8988T (cell line): ENCODE data around the gene SRPRB.

Source experiments
- DNase-seq: peaks from one replicate; pipeline ENCODE4 v3.0.0; 2011

SRPRB gene

DNA sequence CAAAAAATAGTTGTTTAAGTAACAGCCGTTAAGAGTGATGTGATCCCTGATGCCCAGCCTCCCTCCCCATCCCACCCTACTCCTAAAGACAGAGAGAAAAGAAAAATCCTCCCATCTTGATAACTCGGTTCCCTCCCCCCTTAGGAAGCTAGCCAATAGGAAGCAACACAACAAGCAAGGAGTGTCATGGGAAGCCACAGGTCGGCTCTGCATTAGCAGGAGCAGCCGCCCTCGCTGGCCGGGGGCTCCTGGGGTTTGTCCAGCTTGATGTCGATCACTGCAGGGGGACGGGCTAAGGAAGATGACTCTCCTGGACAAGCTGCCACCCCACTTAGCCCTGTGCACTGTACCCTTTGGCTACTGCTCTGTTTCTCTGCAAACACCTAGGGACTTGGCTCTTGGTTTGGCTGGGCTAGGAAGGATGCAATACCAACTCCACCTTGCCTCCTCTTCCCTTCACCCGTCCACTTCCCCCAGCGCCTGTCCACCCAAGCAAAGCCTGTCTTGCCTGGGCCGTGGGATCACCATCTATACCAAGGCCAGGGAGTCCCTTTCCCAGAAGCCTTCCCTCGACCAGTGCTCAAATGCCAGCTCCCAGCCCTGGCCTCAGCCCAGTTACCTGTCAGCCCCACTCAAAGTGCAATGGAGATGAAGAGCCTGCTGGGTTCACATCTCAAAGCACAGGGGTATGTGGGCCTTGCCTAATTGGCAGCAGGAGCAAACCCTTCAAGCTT is 23.1 kb downstream of the SRPRB start:
- DNase-seq, result no peak

DNA sequence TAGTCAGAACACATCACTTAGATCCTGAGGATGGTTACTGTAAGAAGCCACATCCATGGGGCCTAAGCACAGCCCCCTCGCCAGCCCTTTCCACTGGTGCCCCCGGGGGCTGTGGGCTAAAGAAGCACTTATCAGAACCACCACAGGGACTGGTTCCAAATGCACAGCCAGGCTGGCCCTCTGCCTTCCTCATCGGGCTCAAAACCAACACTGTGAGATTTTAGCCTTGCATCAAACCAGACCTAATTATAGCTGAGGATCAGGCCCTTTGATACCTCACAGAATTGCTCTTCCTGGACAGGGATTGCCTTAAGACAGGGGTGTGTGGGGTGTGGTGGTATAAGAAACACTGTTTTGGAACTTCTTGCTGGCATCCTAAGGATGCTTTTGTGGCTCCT is 23.7 kb downstream of the SRPRB start:
- DNase-seq, result no peak

DNA sequence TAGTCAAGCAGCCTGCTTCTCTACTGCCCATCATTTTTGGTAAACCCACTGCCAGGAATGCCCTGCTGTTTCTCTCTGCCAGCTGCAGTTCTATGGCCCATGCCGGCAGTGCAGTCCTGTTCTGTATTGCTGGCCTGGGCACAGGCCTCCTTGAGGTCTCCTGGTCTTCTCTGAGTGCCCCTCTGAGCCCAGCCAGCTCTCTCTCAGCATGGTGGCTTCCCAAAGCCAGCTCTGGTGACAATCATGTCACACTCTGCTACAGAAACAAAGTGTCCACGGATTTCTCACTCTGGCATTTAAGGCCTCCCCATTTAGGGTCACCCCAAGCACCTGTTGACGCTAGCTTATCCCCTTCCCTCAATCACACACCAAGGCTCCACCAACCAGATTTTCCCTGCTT is 24.5 kb downstream of the SRPRB start:
- no peak for DNase-seq

DNA sequence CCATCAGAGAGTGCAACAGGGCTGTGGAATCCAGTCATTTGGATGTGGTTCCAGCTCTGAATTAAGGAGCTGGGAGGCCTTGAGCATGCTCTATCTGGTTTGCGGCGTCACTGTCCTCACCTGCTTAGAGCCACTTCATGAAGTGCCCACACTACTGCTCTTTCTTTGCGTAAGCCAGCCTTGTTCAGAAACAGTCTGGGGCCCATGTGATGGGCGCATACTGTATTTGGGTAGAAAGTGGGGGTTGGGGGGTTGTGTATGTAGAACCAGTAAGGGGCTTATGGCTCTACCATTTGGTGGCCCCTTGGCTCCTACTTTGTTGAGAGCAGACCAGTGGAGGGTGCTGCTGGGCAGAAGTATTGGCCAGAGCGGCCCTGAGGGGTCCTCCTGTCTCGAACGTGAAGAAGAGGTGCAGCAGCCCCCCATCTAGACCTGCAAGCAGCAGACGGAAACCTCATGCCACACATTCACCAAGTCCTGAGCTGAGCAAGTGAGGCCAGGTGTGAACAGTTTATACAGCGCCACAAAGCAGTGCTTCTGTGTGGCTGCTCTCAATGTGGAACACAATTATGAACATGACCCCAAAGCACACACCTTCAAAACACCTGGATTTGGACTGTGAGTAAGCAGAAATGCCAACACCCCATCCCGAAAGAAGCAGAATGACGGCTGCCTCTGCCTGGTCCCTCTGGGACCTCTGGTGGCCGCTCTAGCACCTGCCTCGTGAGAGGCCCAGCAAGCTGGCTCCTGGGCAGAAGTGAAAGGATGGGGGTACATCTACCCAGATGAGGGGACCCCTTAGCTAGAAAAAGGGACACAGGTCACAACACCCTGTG is 26.6 kb downstream of the SRPRB start:
- DNase-seq, result no peak

DNA sequence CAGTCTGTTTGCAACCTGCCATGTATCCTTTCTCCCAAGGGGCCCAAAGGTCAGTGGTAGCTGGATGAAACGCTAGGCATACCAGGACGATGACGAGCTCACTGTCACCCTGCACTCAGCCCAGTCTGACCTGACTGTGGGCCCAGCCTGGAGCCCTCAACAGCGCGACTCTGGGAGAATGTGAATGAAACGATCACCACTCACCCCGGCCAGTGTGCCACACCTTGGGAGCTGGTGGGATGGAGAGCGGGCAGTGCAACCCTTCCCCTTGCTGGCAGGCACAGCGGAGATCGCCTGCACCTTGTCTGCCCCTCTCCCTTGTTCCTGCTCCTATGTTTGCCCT is 27.2 kb downstream of the SRPRB start:
- no peak for DNase-seq

DNA sequence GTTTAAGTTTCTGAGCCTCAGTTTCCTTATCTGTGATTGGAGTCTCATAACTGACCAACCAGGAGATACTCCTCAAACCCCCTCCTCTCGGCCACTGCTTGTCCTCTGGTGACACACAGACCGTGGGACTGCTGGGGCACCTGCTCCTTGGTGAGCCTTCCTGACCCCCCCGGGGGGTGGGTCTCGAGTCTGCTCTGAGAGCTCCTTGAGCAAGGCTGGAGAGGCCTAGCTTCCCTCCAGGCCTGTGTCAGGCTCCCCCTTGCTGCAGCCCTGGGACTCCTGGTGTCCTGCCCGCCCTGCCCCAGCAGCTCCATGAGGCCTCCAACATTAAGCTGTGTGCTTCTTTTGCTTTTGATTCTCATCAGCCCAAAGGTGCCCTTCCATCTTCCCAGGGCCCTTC is 27.7 kb downstream of the SRPRB start:
- DNase-seq, result no peak

DNA sequence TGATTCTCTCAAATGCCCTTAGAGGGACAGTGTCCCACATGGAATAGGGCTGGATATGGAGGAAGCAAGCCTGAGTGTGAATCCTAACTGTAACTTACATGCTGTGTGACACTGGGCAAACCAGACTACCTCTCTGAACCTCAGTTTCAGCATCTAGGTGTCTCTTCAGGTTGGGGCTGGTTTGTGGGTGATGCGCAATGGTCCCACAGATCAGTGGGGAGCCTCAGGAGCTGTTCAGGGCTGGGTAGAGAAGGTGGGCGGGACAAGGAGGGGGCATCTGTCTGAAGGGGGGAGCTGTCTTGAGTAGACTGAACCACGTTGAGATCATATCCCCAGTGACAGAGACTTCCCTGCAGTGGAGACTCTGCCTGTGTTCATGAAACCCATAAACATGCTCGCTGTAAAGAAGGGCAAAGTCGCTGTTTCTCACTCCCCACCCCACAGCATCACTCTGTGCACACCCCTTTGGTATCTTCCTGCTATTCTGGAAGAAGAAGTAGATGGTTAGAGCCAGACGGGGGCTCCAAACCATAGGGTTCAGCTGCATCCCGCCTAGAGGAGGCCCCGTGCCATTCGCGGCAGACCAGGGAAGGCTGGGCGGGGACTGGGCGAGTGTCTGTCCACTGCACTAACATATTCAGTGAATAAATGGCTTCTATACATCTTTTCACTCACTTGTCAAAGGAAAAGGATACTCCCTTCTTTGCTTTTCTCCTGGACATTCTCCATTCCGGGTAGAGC is 28.4 kb downstream of the SRPRB start:
- DNase-seq, result no peak

DNA sequence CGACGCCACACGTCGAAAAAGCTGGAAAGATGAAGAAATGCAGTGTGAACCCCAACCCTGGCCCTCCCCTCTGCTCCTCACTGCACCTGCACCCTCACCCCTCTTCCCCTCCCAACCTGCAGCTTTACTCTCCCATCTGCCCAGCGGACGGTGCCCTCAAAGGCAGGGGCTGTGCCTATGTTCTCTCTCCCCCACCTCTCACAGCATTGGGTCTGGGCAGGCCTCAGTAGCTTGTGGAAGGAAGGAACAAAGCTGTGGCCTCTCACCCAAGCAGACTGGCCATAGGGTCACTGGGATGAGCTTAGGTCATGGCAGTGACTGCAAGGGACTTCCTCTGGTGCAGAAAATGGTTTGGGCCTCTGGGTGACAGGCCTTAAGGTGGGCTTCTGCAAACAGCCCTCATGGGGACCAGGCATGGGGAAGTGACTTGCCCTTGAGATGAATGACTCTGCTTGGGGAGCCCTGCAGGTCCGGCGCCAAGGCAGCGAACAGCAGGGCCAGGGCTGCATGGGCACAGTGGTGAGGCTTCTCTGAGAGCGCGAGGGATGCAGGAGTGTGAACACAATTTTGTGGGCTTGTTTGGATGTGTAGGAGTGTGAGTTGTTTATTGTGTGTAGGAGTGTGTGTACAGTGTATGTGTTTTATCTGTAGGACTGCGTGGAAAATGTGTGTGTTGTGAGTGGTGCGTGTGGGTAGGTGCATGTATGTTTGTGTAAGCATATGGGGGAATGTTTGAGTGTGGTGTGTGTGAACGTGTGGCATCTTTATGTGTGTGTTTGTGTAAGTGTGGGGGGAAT is 29.2 kb downstream of the SRPRB start:
- no peak for DNase-seq

DNA sequence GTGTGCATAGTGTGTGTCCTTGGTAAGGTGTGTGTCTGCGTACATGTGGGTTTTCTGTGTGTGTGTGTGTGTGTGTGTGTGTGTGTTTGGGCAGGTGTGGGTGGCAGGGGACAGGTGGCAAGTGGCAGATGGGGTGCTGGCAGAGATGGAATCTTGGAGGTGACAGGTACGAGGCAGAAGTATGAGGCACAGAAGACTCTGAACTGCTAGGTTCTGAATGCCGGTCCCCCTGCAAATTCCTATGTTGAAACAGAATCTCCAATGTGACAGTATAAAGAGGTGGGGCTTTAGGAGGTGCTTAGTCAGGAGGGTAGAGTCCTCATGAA is 29.8 kb downstream of the SRPRB start:
- no peak for DNase-seq

DNA sequence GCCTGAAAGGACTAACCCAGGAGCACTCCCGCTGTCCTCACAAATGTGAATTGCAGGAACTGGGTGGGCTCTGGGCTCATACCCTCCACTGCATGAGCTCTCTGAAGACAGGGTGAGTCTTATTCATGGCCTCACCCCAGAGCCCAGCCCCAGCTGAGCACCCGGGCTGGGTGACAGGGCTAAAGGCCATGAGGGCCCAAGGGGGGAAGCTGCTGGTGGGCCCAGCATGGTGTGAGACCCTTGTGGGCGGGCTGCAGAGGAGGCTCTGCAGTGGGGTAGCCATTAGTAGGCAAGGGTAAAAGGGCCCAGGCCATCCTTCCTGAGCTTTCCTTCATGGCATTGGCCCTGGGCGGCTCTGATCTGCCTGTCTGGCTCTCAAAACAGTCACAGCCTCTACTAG is 30.3 kb downstream of the SRPRB start:
- DNase-seq, result no peak

DNA sequence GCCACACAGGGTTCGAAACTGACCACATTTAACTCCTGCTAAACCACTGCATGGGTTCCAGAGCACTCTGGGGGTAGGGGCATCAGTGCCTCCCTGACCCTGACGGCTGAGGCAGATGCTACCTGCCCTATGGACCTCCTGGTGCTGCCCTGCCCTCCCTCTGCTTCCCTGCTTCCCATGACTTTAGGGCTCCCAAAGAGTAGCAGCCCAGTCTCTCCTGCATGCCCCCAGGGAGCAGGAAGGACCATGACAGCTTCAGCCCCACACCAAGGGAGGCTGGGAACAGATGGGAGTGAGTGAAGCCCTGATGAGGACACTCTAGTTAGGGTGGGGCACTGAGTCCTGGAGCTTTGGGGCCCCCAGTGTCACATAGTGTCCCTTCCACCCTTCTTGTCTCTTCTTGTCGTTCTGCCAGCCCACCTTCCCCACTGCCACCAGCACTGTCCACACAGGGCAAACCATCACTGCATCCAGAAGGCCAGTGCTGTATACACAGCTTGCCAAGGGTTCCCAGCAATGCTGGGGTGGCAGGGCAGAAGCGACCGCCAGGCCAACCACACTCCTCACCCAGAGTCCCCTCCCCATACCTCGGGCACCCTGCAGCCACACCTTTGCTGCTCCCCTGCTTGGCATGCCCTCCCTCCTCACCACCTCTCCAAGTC is 31.0 kb downstream of the SRPRB start:
- no peak for DNase-seq

DNA sequence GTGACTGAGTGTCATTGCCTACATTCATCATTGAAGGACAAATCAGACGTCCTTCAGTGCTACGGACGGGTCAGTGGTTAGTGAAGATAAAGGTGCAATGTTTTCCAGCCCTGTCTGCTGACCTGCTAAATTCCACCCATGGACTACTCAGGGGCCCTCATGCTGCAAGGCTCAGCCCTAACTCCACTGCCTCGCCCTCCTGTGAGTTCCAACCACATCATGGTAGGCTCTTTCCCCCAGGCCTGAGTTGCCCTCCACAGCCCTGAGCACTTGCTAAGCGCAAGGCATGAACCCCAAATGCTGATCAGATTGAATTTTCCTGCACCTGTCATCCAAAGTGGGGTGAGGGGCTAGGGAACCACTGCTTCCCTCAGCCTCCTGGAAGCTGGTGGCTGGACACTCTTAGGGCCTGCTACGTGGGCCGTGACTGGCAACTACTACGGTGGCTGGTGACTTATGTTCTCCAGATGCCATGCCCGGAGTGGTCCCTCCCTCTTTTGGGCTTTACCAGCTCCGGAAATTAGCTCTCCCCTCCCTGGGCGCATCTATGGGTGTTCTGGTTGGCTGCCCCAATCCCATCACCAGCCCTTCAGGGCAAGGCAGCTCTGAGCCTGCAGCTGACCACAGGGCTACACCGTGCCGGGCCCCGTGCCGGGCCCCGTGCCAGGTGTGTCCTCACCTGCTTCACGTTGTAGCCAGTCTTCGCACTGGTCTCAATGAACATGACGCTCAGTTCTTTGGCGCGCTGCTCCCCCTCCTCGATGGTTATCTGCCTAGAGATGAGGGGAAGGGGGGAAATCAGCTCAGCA is 32.1 kb downstream of the SRPRB start:
- no peak for DNase-seq

DNA sequence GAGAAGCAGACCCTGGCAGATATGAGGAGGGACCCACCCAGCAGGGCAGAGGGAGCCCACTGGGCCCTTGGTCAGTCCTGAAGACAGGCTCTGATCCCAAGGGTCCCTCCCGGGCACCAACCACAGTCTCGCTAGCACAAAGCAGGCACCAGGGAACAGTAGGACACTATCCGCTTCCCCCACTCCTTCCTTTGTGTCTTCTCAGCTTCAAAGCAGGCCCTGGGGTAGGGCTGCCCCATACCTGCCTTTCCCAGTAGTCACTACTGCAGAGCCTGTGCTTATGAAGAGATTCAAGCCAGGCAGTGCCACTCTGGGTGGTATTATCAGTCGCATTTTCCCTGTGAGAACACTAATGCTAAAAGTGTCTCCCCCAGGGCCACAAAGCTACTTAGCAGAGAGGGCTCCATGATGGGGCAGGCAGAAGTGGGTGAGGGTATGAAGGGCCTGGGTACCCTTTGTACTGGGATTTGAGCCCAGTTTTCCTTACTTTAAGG is 32.7 kb downstream of the SRPRB start:
- DNase-seq, result no peak

DNA sequence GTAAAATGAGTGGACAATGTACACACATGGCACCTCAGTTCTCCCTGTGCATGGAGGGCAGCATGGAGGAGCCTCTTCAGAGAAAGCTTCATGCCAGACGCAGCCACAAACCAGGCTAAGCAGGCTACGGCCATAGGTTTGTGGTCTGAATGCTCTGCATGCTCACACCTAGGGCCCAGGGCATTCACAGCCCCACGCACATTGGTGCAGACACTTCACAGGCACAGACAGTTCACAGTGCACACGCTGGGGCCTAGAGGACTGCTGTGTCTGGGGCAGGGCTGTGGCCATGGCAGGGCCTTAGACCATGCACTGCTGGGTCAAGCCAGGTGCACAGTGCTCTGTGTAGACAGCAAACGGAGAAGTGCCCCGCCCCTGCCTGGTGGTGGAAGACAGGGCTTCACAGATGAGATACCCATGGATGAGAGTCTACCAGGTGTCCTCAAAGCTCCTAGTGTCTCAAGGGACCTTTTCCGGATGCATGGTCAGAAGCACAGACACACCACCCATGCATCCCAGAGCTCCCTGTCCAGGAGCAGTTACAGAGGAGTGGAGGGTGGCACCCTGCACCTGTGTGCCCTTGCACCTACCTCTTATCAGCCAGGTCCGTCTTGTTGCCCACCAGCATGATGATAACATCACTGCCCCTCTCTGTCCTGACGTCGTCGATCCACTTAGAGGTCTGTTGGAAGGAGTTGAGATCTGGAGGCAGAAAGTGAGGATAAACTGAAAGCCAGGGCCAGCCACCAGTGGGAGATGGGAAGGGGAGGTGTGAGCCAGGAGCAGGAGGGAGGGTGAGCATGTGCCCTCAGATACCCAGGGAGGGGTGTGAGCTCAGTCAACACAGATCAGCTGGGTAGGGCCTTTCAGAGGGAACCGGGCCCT is 33.5 kb downstream of the SRPRB start:
- DNase-seq, result no peak

DNA sequence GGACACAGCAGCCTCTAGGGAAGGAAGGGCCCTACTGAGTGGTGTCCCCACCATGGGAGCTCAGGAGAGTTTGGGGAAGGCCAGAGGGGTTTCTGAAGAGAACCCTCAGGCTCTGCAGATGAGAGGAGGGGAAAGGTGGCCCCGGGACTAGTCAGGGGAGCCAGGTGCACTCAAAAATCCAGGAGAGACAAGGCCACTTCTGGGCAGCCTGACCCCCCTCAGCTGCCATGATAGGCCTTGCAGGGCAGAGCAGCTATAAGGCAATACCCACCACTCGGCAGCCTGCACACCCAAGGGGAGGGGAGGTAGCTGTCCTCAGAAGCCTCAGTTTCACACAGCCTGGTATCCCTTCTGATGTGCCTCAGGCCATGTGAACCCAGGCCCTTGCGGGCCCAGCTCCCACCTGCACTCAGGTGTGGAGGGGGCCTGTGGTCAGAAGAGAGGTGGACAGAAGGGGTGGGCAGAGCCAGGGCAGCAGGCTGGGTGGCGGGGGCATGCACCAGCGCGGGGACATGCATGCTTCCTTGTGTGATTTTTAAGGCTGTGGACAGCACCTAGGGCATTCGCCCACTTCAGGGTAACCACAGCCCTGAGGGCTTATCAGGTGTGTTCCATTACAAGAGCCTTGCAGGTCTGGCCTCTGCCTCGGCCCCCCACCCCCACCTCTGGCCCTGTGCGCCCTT is 34.6 kb downstream of the SRPRB start:
- no peak for DNase-seq

DNA sequence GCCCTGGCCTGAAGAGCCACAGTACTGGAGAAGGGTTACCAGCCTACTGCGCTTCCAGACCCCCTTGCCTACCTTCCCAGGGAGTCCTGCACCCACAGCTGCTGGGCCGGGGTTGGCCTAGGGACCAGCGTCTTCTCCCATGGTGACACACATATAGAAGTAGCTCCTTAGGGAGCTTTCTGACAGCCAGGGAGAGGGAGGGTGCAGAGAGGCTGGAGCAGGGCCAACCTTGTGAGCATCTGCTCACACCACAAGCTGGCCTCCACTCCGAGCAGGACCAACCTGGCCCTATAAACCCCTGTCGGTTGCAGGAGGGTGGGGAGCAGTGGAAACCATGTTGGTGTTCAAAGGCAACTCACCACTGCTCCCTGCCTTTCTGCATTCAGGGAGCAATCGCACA is 35.2 kb downstream of the SRPRB start:
- DNase-seq, result no peak

DNA sequence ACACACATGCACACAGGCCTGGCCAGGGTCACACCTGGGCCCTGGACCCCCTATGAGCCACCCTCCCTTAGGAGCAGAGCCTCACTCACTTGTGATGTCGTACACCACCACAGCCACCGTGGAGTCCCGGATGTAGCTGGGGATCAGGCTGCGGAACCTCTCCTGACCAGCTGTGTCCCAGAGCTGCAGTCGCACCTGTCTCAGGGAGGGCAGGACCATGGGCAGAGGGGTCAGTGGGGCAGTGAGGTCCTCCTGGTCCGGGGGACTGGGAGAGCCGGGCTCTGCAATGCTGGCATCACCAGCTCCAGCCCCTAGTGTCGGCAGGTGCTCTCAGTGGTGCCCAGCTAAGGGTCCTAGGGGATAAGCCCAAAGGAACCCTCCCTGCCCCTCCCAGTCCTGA is 35.6 kb downstream of the SRPRB start:
- no peak for DNase-seq

DNA sequence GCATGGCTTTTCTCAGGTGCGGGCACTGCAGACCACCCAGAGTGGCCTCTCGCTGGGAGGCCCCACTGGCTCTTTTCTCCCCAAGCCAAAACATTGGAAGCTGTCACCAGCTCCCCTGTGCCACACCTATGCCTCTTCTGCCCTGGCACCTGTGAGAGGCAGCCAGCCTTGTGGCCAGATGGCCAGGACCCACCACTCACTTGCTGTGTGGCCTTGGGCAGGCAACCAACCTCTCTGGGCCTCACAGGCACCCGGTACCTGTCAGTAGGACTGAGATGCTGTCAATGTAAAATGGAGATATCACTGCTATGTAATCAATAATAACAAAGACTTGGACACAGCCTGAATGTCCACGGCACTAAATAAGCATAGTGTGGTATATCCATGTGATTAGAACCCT is 36.5 kb downstream of the SRPRB start:
- DNase-seq, result no peak

DNA sequence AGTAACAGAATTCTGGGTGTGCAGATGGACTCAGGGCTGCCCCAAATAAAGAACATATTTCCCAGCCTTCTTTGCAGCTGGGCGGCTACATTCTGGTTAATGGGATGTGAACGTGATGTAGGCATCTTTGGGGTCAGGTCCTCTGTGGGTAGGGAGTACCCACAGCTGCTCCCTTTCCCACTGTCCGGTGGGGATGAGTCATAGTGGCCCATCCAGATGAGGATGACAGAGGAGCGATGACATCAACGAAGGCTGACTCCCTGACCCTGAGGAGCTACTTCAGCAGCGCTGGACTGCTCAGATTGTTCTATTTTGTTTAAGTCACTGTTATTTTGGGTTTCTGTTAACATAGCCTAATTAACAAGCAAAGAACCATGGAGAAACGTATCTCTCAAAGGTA is 38.0 kb downstream of the SRPRB start:
- no peak for DNase-seq

DNA sequence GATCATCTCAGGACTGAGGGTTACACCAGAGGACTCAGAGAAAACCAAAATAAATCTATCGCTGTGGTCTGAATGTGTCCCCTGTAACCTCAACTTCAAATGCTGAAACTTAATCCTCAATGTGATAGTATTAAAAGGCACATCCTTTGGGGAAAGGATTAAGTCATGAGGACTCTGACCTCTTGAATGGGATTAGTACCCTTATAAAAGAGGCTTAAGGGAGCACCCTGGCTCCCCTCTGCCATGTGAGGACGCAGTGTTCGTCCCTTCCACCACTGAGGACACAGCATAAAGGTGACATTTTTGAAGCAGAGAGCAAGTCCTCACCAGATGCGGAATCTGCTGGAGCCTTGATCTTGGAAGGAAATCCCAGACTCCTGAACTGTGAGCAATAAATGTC is 39.5 kb downstream of the SRPRB start:
- DNase-seq, result no peak
